HG03135 (cell line): ENCODE data around the gene NTN4.
"Not testable (repeated sequence)": the region's sequence is repeated elsewhere in the genome, so short reads cannot be mapped to it uniquely, and the experiment has no call there.

Experiments used
- ATAC-seq: cut with Tn5 transposase; IDR thresholded peaks from one replicate; pipeline ENCODE4 v1.9.1; 2021; ENCODE audit warnings: mild to moderate bottlenecking, moderate library complexity; ENCODE audit not compliant: unreplicated experiment

Gene NTN4

DNA sequence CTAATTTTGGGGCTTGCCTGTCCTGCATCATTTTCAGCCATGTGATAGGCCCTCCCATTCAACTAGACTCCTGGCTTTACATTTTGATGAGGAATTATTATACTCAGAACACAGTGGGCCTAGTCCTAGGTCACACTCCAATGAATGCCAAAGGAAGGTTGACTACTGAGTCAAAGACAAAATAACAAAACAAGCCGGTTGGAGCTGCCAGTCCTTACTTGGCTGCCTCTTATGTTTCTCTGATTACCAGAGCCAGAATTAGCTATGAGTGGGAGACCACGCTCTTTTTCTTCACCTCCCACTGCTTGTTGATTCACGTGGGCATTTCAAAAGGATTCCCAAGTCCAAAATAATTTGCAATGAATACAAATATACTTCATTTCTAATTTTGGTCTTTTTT, 161.2 kb downstream of the NTN4 start:
- no peak for ATAC-seq

DNA sequence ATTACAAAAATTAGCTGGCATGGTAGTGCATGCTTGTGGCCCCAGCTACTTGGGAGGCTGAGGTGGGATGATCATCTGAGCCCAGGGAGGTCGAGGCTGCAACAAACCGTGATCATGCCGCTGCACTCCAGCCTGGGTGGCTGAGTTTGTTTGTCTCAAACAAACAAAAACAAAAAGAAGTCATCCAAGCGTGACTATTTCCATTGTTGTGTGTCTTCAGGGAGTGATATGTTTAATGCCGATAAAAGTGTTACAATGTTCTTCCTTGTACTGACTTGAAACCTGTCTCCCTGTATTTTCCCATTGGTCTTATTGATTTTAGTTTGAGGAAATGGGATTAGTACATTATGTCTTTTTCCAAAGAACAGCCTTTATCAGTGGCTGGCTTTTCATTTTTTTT, 163.7 kb downstream of the NTN4 start:
- ATAC-seq, result no peak

DNA sequence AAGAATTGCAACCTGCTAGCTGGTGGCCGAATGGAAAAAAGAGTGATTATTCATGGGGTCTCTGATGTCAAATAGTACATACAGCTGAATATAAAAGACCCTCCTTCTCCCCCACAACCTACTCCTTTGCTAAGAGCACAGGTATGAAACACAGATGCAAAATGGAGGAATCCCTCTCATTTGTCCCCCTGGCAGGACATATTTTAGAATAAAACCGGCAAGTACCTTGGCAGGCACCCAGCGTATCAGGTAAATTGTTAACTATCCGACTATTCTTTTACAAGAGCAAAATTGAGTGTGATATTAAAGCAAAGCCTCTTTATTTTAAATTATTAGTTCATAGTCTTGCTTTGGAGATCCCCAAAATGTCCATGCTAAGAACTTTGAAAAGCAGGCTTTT, 165.6 kb downstream of the NTN4 start:
- ATAC-seq, result no peak

DNA sequence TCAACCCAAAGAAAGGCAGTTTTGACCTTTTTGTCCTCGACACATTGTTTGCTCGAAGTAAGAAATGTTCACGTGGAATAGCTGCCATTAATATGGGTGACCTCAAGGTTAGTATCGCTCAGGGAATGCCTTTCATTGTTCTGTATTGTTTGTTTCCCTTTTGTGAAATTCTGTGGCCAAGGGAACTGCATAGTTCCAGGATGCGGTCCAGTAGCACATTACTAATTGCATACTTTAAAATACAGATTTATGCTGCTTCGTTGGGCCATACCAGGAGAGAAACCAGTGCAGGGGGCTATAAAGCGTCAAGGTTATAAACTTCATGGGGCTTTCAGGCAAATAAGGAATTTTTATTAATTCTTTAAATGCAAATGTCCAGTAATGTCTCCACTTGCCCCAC, 166.0 kb downstream of the NTN4 start:
- no peak for ATAC-seq

DNA sequence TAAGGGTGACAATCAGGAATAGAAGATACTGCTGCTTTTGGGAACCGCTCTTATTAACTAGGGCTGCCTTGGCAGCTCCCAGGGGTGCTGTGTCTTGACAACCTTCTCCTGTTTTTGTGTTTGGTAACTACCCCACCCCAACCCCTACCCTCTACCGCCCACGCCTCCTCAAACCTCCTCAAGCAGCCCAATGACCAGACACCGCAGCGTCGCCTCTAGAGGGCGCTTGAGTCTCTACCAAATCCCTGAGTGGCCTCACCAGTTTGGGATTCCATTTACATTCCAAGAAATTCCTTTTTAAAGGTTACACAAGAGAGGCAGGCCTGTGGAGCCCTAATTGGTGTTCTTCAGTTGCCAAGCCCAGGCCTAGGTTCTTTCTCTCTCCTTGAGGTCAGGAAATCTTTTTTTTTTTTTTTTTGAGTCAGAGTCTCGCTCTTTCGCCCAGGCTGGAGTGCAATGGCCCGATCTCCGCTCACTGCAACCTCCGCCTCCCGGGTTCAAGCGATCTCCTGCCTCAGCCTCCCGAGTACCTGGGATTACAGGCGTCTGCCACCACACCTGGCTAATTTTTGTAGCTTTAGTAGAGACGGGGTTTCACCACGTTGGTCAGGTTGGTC, 166.9 kb downstream of the NTN4 start:
- ATAC-seq, result no peak

DNA sequence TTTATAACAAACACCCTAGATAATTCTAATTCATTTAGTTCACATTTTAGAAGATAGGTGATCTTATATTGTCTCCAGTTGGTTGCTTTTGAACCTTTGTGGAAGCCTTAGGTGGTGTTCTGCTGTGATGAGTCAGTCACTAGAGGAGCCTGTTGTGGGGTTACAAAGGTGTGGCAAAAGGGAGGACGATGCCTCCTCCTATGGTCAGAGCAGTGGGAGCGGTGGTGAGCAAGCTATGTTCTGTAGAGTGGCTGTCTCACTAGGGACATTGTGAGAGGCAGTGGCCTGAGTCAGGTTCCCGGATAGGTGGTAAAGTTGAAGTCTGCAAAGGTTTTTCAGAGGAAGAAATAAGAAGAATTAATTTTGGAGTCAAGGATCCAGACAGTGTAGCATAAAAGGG, 167.7 kb downstream of the NTN4 start:
- no peak for ATAC-seq

DNA sequence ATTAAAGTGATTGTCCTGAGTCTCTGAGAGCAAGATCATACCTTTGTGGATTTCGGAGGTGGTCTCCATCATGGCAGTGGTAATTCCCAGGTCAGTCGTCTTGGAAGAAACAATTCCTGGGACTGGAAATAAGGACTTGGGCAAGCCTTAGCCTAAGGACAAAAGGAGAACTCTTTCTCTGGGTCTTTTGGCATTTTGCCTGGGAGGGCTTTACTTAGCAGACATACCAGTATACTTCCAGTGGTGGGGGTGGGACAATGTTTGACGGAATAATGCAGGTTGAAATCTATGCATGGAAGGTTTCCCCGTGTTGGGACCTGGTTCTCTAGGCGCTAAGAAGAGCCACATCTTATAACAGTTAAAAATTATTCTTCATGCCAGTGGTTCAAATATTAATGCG, 168.8 kb downstream of the NTN4 start:
- ATAC-seq, result no peak

DNA sequence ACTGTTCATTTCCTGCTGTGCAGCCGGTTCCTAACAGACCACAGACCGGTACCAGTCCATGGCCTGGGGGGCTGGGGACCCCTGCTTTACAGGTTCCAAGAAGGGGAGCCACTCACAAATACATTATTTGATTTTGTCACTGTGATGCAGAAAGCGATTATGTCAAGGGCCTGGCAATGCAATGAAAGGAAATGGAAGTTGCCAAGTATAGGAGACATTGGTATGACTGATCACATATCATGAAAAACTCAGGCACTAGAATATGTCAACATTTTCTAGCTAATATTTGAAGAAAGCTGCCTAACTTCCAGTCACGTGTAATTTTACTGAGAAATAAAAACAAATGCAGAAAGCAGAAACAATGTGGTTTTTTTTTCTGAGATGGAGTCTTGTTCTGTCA, 170.4 kb downstream of the NTN4 start:
- no peak for ATAC-seq

DNA sequence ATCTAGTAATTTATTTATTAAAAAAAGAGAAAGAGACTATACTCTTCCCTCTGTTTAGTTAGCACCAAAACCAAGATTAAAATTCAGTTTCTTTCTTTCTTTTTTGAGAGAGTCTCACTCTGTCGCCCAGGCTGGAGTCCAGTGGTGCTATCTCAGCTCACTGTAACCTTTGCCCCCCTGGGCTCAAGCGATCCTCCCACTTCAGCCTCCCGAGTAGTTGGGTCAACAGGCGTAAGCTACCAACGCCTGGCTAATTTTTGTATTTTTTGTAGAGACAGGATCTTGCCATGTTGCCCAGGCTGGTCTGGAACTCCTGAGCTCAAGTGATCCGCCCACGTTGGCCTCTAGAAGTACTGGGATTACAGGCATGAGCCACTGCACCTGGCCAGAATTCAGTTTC, 174.1 kb downstream of the NTN4 start:
- not testable (repeated sequence) for ATAC-seq

DNA sequence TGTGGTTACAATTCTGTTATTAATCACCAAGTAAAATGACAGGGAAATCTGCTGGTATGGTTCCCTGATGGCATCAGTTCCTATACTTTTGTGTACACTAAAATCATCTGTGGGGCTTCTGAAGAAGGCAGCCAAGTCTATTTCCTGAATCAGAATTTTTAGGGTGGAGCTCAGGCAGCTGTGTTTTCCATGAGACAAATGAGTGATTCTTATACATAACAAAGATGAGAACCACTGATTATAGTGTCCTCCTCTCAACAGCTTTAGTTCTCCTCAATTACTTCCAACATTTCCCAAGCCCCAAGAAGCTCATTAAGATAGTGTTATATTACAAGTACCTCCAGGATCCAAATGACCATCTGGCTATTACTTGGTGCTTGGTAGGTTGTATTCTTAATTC, 174.8 kb downstream of the NTN4 start:
- no peak for ATAC-seq

DNA sequence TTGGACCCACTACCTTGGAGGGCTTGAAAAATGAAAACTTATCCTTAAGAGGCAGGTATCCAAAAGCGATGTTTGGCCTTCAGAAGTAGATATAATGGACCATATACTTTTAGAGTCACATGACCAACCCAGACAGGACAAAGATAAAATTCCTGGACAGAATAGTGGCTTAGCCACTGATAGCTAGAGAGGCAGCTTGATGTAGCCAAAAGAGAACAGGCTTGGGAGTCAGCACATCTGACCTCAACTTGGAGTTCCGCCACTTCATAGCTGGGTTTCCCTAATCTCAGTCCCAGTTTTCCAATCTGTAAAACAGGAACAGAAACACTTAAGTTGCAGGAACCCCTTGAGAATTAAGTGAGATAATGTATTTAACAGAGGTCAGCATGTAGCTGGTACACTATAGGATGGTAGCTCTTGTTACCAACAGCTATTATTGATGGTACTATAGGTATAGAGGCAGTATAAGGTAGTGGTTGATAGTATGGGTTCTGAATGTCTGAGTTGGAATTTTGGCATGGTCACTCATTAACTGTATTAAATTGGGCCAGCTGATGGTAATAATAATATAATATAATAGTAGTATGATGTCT, 176.1 kb downstream of the NTN4 start:
- ATAC-seq, result no peak

DNA sequence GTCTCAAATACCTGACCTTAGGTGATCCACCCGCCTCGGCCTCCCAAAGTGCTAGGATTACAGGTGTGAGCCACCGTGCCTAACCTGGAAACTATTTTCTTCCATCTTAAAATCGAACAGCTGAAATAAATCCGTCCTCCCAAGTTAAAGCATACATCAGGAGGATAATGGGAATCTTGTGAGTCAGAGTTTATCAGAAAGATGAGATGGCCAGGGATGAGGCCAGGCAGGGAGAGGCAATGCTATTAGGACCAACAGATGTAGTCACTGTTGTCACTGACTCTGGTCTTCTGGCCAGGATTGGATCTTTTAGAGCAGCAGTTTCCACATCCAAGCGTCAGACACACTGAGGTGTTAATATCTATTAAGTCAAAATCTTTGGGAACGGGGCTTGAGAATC, 177.5 kb downstream of the NTN4 start:
- no peak for ATAC-seq

DNA sequence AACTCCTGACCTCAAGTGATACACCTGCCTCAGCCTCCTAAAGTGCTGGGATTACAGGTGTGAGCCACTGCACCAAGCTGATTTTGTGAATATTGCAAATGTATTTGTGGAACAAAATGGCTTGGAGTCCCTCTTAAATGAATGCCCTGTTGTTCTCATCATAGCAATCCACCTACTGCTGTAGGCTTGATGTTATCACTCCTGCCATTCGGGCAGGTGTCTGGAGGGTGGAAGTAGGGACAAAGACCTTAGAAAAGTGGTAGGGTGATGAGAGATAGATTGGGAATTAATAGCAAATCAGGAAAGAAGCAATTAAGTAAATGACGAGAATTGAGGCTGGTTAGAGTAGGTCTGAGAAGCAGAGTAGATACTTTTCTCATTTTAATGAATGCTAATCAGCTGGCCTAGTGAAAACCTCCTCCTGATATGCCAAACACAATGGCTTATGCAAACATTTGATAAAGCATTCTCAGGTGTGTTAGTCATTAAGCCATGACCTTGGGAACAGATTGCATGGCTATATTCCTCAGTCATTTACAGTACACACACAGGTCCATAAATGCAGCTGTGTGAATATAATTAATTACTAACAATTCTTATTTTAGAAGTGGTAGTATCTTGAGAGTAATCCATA, 178.8 kb downstream of the NTN4 start:
- no peak for ATAC-seq

DNA sequence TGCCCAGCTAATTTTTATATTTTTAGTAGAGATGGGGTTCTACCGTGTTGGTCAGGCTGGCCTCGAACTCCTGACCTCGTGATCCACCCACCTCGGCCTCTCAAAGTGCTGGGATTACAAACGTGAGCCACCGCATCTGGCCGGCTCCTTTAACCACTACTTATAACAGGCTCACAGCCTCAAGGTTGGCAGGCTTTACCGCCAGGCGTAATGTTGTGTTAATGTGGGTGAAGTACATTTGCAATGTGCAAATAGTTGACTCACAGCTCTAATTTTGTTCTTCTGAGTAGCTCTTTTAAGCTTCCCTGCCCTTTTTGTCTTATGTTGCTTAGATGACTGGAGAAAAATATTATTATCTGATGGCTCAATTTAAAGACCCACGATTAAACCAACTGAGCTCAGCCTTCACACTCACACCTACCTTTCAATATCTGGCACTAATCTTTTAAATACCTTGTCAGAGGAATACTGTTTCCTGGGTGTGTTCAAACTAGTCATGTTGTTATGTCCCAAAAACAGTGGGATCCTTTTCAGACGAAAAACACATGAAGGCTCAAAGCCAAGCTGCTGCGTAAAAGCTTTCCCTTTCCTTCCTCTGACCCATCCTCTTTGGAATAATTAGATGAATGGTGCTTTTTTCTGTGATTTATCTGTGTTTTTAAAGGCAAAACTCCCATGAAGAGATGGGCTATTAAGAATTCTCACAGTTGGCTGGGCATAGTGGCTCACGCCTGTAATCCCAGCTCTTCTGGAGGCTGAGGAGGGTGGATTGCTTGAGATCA, 182.1 kb downstream of the NTN4 start:
- no peak for ATAC-seq
